HG03565 (cell line): ENCODE measurements around the gene UBE2Q2.
"Not testable (repeated sequence)": the region's sequence is repeated elsewhere in the genome, so short reads cannot be mapped to it uniquely, and the experiment has no call there.

Source experiments
- ATAC-seq: cut with Tn5 transposase; IDR thresholded peaks from one replicate; pipeline ENCODE4 v1.9.1; 2021; ENCODE audit warnings: mild to moderate bottlenecking, moderate library complexity; ENCODE audit not compliant: unreplicated experiment

UBE2Q2 gene

DNA sequence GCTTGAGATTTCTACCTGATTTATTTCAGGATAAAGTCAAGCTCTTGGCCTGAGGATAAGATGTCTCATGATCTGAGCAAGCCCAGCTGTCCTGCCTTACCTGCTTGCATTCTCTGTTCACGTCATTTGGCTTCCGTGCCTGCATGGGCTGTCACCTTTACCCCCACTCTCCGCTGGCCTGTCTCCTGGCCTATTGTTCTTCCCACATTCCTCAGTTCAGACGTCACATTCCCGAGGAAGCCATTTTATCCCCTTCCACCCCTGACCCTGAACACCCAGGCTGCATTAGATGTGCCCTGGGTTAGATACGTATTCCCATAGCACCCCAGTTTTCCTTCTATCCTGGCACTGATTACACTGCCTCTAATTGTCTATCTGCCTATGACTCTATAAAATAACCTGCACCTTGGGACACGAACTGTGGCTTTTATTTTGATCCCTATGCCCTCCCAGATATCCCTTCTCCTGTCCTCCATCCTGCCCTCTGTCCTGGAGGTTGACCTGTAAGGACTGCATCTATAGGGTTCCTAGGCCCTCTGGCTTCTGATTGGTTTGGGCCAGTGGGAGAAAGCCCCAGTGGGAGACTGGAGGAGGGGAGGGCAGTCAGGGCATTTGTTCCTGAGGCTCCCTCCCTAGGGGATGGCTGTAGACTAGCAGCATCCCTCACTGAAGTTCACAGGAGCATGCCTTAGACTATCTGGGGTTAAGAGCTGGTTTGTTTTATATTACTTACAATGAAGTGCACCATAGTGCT, 19.2 kb upstream of the UBE2Q2 start:
- ATAC-seq, result no peak

DNA sequence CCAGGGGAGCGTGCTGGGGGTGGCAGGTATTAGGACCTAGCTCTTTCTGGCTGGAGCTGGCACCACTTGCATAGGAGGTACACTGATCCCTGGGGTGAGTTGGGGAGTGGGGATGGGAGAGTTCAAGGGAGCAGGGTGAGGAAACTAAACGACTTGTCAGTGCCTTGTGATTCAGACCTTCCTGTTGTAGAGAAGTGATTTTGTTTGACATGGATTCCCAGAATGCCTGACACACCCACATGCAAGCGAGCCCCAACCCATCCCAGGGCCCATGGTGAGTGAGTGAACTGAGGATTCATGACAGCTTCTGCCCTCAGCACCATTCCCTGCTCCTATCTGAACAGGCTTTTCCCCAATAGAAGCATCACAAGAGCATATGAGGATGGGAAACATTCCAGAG, 15.6 kb upstream of the UBE2Q2 start:
- ATAC-seq, result no peak

DNA sequence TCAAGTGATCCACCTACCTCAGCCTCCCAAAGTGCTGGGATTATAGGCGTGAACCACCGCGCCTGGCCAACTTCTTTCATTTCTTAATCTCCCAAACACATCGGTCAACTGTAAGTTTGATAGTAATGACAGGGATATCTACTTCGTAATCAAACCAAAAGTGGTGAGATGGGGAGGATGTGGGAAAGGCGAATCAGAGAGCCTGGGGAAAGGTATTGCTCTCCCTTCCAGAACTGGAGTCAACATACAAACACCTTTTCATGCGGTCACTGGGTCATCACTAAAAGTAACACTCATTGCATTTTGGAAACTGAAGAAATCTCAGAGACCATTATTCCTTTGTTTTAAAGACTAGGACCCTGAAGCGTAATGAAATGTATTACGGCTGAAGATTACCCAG, 14.8 kb upstream of the UBE2Q2 start:
- ATAC-seq, result no peak

DNA sequence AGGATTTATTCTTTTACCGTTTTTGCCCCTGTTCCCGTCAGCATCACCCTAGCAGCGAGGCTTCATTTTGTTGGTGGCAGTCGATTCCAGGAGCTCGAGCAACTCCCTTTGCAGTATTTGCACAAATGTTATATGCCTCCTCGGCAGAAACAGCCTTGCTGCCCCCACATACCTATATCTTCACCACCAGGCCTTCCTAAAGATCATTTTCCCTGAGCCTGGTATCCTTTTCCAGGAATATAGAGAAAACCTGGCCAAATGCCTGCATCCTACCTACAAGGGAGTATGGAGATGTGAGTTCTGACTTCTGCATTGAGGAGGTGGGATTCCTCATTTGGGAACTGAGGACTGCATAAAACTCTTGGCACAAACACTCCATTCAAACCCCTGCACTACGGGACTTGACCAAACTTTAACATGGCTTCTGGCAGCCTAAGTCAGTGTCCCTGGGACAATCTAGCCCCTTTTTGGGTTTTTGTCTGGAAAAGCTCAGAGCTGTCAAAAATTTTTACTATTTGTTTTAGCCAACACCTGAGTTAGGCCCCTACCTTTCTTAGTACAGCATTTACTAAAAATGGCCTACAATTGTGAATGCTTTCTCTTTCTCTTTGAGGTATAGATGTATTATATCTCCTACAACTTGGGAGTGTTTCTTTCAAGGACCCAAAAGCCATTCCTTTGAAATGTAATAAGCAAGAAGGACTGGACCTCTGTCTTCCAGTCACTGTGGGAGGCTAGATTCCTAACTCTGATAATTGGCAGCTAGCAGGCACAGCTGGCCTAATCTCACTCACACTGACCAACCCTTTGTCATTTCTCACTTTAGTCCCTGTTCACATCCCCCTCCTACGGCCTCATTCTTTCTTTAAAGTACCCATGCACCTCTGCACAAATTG, 12.1 kb upstream of the UBE2Q2 start:
- no peak for ATAC-seq

DNA sequence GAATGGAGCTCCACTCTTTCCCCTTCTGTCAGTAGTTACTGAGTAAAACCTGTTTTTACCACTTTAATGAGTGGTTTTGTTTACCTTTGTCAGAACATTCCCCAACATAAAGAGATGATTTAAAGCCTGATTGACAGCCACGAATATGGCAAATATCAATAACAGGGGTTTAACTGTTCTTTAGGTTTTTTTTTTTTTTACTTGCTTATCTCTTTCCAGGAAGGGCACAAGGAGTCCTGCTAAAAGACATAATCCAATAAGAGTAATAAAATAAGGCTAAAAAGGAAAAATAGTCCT, 11.5 kb upstream of the UBE2Q2 start:
- no peak for ATAC-seq

DNA sequence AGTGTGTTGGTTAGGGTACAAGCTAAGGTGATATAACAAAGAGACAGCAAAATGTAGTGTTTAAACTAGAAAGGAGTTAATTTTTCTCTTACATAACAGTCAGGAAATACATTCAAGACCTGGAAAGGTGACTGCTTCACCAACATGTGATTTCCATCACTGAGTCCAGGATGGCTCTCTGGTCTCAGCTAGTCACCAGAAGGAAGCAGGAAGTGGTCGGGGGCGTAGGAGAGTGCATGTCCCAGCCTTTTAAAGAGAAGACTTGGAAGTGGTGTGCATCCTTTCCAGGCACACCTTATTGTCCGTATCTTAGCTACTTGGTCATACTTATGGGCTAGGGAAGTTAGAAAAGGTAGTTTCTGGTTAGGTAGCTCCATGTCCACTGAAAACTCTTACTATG, 11.1 kb upstream of the UBE2Q2 start:
- ATAC-seq, result no peak

DNA sequence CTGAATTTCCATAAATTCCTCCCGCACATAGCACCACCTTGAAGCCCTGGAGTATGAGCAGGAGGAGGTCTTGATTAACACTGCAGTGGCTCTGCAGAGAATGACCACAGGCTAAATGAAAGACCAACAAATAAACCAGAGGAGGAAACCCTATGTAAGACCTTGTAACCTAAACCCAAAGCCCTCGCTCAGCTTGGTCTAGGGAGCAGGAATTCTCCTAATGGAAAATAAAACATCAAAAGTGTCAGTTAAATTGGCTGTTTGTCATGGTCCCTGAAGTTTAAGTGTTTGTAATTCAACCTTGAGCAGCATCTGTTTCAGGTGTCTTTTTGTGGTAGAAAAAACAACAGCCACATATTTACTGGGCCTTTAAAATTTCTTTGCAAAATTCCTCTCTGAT, 9.2 kb upstream of the UBE2Q2 start:
- no peak for ATAC-seq

DNA sequence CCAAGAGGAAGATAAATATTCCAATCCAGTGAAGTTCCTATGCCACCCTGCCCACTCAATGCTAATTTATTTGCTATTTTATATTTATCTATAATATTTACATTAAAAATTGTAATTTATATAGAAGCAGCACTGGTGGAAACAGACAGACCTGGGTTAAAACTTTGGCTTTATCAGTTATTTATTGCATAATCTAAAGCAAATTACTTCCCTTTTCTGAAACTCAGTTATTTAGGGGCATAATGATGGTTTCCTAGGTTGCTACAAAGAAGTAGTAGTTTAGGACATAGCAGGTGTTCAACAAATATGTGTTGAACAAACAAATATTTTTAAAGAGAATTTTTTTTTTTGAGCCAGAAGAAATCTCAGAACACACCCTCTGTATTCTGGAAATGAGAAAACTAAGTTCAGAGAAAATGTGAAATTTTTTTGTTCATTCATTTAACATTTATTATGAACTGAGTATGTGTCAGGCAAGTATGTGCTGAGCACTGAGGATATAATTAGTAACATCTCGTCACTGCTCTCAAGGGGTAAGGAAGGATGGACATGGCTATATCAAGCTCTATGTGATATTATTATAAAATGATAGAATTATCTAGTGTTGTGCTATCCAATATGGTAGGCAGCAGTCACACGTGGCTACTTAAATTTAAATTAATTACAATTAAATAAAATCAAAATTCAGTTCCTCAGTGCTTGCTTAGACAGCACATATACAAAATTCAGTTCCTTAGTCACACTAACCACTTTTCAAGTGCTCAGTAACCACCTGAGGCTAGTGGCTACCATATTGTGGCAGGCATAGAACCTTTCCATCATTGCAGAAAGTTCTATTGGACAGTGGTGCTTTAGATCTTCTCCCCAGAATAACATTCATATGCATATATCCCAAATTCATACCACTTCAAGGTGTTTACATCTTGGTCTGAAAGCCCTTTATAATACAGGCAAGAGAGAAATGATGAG, 7.0 kb upstream of the UBE2Q2 start:
- no peak for ATAC-seq

DNA sequence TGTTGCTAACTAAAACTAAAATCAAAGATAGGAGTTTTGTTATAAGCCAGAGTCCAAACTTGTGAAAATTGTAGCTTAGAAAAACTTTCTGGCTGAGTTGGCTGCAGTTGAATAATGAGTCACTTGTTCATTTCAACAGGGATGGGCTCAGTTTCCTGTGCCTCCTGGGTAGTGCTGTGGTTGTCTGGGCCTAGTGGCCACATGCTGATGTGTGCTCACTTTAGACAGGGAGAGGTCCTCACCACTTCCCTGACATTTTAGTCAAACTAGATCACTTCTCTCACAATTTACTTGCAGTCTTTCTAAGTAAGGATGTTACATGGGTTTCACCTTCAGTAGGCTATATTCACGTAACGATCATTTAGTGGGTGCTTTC, 6.3 kb upstream of the UBE2Q2 start:
- ATAC-seq, result peak; percentile 59

DNA sequence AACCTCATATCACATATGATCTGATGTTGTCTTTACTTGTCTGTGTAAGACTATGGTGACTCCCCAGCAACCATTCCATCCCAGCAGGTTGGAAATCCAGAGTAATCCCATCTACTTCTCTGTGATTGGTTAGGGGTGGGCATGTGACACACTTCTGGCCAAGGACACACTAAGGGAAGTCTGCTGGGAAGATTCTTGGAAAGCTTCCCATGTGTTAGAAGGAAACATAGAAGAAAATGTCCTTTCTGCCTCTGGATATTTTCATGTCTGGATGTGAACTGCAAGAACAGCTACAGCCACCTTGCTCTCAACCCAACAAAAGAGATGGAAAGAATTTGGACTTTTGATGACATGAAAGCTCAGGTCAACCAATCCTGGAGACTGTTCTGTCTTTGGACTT, 2.6 kb upstream of the UBE2Q2 start:
- ATAC-seq, result no peak

DNA sequence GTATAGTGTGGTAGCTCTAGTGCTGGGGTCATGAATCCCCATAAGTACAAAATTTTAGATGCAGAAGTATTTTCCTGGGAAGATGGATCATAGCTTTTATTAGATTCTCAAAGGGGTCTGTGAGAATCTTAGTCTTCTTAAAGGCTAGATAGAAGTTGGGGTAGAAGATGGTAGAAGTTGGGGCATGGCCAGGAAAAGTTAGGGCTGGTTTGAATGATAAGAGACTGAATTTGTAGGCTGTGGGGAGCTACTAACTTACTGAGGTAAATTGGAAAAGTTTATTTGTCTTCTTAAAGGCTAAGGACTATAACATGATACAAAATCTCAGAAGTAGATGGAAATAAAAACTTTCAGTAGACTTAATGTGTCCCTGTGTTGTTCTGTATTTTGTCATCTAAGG, 1.6 kb upstream of the UBE2Q2 start:
- no peak for ATAC-seq

DNA sequence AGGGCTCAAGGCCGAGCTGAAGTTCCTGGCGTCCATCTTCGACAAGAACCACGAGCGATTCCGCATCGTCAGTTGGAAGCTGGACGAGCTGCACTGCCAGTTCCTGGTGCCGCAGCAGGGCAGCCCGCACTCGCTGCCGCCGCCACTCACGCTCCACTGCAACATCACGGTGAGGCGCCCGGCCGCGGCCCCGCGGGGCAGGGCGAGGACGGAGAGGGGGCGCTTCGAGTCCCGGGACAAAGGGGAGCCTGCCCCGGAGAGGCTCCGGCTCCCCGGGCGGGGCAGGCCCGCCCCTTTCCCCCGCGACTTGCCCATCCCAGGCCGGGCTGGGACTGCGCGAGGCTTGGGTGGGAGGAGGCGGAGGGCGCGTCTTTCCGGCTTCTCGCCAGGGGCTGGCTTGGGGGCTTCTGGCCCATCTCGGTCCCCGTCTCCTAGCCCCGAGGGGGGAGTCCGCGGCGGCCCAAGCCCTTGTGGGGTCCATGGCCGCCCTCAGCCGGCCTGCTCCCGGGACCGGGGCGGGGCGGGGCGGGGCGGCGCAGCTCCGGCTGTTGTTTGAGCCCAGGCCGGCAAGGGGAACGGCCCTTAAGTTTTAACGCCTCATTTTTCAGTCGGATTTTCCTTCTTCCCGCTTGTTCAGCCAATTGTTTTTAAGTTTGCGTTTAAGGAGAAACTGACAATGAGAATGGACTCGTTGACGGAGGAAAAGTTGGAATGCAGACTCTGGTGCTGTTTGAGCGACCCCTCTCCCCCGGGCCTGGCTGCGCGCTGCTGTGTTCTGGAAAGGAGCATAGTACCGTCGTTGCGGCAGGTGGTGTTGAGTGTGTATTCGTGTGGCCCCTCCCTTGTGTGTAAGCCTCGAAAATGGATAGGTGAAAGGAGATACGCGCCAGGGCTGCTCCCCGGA, 683 bp downstream of the UBE2Q2 start:
- peak; percentile 28 for ATAC-seq

DNA sequence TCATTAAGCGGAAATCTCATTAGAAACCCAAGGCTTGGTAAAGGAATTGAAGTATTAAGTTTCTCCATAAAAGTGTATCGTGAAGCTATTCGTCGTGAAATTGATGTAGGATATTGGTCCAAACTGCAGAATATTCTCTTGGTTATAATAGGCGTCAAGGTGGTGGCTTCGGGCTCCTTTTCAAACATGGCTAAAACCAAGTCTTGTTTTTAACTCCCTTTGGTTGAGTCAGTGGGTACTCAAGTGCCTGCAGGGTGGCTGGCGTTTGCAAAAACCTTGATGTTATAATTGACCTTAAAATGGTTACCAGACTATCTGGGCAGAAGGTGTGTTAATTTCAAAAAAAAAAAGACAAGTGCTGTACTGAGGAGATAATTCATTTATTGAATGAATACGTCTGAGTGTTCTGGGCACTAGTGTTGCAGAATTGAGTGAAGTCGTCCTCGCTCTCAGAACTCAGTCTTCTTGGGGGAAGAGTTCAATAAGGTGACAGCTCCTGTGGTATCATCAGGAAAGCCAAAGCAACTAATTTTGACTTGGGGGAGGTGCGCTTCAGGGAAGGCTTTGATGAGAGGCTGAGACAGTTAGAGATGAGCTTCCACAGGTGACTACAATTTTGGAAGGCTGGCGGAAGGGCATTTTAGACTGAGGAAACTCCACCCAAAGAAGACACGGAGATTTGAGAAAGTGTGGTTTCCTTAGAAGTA, 1.5 kb downstream of the UBE2Q2 start:
- no peak for ATAC-seq

DNA sequence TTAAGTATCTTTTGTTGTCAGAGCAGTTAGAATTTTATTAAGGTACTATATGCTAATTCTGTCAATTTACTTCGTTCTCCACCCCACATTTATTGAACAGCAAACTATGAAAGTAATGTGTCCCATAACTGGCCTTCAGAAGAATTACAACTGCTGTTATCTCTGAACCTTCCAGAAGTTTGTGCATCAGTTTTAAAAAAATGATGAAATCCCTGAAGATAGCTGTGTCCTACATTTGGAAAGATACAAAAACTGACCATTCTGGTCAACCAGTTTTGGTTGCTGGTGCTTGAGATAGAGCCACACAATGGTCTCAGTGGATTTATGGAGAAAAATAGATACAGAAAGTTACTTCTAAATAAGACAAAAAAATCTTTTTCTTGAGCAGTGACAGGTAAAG, 5.9 kb downstream of the UBE2Q2 start:
- ATAC-seq, result no peak

DNA sequence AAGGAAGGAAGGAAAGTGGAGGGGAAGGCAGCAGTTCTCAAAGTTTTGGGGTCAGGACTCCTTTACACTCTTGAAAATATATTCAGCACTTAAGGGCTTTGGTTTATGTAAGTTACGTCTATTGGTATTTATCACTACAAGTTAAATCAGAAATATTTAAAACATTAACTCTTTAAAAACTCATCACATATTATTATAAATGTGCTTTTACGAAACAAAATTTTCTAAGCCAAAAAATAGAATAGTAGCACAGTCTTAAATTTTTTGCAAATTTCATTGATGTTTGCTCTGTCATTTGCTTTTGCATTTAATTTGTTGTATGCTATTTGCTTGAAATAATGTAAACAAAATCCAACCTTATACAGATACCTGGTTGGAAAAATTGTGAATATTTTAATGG, 7.5 kb downstream of the UBE2Q2 start:
- ATAC-seq, result no peak

DNA sequence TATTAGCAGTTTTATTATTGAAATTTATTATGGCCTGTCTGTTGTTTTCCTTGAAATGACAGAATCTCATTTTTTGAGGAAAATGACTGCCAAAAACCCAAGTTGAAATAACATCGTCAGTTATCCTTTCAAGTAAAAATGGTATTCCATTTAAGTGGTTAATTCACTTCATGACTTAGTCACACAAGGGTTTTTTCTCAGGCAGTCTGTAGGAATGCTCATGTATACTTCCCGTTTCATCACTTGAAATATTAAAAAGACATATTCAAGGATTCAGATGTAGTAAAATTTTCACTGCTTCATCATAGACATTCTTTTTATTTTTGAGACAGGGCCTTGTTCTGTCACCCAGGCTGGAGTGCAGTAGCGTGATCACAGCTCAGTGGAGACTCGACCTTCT, 8.3 kb downstream of the UBE2Q2 start:
- ATAC-seq, result not testable (repeated sequence)

DNA sequence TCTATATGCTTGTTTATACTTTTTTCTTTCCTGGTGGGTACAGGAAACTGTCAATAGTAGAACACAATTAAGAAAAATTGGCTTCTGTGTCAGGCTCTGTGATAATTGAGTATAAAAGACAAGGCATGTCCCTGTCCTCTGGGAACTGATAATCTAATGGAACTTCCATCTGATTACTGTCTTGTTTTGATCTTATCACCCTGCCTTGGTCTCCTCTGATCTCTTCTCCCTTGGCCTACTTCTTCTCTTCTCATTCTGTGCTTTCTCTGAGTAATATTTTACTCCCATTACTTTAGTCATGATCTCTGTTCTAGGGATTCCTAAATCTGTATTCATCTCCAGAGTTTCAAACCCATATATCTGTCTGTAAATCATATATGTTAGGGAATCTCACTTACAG, 14.6 kb downstream of the UBE2Q2 start:
- no peak for ATAC-seq

DNA sequence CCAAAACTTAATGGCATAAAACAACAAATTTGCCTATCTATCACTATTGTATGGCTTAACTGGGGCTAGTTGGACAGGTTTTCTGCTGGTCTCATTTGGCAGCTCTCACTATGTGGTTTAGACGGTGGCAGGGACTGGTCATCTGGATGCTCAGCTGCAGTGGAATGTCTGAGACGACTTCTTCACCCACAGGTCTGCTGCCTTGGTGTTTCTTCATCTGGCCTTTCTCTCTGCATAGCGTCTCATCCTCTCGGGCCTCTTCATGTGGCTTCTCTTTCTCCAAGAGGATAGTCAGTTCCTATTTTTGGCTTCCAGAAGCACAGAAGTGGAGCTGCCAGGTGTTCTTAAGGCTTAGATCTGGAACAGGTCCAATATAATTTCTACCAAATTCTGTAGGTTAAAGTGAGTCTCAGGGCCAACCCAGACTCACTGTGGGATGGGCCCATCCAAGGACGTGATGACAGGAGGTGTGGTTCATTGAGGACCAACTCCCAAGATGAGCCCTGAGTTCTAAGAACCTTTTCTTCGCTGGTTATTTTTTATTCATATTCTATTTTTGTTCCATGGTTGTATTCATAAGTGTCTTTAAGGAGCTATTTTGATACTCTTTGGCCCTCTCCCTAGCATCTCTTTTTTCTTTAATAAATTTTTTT, 18.6 kb downstream of the UBE2Q2 start:
- no peak for ATAC-seq

DNA sequence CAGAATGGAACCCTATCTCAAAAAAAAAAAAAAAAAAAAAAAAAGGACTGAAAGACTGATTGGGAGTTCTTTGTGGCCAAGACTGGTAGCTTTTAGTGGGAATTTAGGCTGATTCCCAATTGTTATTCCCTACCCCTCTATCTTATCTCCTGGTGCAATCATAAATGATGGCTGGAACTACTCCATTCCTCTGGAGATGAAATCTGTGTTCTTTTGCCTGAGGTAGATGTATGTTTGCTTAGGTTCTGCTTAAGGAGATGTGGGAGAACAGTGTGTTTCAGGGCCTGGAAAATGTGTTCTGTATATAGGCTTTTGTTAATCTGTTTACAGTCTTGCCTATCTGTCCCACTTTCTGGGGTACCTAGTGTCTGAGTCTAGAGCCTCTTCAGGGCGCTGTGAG, 19.5 kb downstream of the UBE2Q2 start:
- ATAC-seq, result no peak
